Measurements from ENCODE around the gene TM7SF2.

Gene TM7SF2

GRCh38 chr11:65159012-65159411 is 47.3 kb downstream of the TM7SF2 start:
- DNase-seq: no peak

- no peak for DNase-seq
Measured at GRCh38 chr11:65160643-65161042, 49.0 kb downstream of the TM7SF2 start.

GRCh38 chr11:65163684-65164083 is 52.0 kb downstream of the TM7SF2 start:
- no peak for DNase-seq

All from activated CD8-positive, alpha-beta memory T cell treated with anti-CD3 and anti-CD28 coated beads, Interleukin-2, amount 50 U/mL, for 4 hours (primary cell).